ENCODE results near the gene RTL10.

DNA sequence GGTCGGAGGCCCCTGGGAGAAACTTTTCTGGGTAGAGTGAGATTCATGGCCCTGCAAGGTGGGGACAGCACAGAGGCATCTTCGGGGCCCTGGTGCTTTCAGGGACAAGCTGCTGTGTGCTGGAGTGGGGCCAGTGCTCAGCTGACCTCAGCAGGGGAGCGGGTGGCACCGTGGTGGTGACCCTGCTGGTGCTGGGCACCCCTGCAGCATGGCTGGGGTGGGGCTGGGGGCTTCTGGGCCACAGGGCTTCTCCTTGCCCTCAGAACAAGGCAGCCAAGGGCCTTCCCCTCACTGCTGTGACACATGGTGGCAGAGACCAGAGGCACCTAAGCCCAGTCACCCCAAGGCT is 24.9 kb upstream of the RTL10 start:
- TF ChIP-seq, protein P1, sequence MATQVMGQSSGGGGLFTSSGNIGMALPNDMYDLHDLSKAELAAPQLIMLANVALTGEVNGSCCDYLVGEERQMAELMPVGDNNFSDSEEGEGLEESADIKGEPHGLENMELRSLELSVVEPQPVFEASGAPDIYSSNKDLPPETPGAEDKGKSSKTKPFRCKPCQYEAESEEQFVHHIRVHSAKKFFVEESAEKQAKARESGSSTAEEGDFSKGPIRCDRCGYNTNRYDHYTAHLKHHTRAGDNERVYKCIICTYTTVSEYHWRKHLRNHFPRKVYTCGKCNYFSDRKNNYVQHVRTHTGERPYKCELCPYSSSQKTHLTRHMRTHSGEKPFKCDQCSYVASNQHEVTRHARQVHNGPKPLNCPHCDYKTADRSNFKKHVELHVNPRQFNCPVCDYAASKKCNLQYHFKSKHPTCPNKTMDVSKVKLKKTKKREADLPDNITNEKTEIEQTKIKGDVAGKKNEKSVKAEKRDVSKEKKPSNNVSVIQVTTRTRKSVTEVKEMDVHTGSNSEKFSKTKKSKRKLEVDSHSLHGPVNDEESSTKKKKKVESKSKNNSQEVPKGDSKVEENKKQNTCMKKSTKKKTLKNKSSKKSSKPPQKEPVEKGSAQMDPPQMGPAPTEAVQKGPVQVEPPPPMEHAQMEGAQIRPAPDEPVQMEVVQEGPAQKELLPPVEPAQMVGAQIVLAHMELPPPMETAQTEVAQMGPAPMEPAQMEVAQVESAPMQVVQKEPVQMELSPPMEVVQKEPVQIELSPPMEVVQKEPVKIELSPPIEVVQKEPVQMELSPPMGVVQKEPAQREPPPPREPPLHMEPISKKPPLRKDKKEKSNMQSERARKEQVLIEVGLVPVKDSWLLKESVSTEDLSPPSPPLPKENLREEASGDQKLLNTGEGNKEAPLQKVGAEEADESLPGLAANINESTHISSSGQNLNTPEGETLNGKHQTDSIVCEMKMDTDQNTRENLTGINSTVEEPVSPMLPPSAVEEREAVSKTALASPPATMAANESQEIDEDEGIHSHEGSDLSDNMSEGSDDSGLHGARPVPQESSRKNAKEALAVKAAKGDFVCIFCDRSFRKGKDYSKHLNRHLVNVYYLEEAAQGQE (IDR thresholded peaks at IDR 0.05; ENCODE audit: insufficient read depth in 1 of 2, low read depth in 2 of 2, low read length in 2 of 2): no peak
- no peak for TF ChIP-seq SIN3A (IDR thresholded peaks at IDR 0.05; ENCODE audit: borderline replicate concordance, insufficient read depth, low read length)
- TF ChIP-seq POLR2AphosphoS5 (IDR thresholded peaks at IDR 0.05; ENCODE audit: low read depth, low read length): no peak
- no peak for TF ChIP-seq TAF1 (IDR thresholded peaks at IDR 0.05; ENCODE audit: borderline replicate concordance, insufficient read depth, low read length)
